ENCODE results near the gene LHX2.
"Not testable (repeated sequence)": the region's sequence is repeated elsewhere in the genome, so short reads cannot be mapped to it uniquely, and the experiment has no call there.

LHX2 gene

GRCh38 chr9:124011460-124012301 is at the start of gene LHX2:
Gene LHX2 (plus strand): TSS chr9:124011768. CDS start chr9:124012349, 581 bp downstream.
- no peak for DNase-seq

- DNase-seq = no peak
These were observed 46.8 kb upstream of the LHX2 start for GRCh38 chr9:123964761-123965160.

DNA sequence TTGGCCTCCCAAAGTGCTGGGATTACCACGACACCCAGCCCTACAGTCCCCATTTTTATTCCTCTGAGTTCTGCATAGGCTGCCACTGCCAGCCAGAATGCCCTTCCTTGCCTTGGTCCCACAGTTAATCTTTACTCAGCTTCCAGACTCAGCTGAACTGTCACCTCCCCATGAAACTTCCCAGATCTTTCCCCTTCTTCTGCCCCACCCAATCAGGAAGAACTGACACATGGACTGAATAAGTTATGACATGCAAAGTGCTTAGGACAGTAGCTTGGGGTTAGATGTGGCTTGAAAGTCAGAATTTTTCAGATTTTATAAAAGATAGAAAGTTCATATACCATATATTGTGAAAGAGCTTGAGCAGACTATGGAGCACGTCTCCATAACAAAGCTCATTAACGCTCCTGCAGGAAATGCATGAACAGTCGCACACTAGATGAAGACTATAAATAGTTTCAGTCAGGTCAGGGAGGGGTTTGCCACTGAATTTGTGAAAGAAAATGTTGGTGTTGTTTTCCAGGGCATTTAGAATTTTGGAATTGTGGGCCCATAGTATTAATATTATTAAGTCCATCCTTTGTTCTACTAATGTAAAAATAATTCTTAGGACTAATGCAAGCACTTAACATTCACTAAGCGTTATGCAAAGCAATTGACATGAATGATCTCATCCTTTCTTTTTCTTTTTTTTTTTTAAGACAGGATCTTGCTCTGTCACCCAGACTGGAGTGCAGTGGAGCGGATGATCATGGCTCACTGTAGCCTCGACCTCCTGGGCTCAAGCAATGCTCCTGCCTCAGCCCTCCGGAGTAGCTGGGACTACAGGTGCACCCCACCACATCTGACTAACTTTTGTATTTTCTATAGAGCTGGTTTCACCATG is 45.5 kb upstream of the LHX2 start:
- no peak for DNase-seq

DNA sequence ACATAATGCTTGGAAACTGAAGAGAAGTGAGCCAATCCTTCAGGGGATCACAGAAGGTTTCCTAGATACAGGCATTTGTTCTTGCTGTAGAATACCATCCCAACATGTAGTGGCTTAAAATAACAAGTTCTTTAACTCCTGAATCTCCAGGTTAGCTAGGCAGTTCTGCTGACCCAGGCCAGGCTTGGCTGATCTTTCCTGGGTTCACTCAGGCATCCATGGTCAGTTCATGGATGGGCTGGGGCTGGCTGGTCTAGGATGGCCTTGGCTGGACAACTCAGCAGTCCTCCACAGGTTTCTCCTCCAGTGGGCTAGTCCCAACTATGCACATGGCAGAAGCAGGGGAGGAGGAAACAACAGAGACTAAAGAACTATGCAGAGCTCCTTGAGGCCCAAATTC is 44.2 kb upstream of the LHX2 start:
- no peak for DNase-seq

DNA sequence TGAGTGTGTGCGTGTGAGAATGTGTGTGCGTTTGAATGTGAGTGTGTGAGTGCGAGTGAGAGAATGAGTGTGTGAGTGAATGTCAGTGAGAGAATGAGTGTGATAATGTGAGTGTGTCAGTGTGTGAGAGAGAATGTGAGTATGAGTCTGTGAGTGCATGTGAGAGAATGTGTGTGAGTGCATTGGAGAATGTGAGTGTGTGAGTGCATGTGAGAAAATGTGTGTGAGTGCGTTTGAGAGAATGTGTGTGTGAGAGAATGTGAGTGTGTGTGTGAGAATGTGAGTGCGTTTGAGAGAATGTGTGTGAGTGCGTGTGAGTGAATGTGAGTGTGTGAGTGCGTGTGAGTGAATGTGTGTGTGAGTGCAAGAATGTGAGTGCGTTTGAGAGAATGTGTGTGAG is 39.0 kb upstream of the LHX2 start:
- DNase-seq = no peak

- DNase-seq = no peak
These were observed 37.9 kb upstream of the LHX2 start for GRCh38 chr9:123973590-123974223.

GRCh38 chr9:123974471-123974870 is 37.1 kb upstream of the LHX2 start:
- no peak for DNase-seq

DNA sequence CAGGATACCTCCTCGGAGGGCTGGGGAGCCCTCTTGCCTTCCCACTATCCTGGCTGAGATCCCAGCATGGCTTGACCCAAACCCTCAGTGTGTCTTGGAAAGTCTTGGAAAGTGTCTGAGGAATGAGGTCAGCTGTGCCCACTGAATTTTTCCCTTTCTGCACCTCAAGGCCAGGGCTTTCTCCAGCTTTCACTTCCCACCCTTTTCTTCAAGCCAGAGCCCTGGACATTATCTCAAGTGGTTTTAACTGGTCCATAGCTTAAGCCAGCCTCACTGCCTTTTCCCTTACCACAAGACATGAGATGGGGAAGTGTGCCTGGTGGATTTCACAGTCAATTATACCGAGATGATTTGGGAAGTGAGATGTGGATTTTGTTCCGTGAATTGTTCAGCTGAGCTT is 35.7 kb upstream of the LHX2 start:
- DNase-seq = no peak

GRCh38 chr9:123976579-123976978 is 35.0 kb upstream of the LHX2 start:
- not testable (repeated sequence) for DNase-seq

DNA sequence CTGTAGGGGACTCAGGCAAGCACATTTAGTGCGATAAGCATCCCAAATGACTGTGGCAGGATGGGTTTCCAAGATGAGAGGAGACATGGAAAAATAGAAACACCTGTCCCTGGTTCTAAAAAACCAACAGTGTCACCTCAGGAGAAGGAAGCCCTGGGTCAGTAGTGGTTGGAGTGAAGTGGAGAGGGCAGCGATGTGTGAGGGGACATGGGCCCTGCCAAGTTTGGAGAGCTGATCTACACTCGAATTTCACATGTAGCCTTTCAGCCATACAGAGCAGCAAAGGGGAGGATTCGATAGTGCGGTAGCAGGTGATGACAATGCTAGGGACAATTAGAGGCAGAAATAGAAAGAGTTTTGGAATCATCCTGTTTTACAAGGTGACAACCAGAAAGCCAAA is 32.6 kb upstream of the LHX2 start:
- no peak for DNase-seq

DNA sequence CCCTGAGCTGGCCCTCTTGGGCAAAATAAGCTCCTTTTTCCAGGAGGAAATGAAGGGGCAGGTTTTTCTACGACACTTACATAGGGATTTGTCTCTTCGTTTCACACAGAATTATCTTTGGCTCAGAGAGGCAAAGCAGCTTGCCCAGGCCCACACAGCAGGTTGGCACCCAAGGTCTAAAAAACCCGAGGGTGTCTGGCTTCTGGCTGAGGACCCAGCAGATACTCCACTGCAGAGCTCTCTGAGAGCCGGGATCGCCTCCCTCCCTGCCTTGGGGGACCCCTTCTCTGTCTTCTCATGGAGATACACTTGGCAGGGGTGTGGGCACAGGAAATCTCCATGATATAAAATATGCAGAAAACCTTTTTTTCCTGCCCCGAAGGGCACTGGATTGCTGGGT is 29.0 kb upstream of the LHX2 start:
- no peak for DNase-seq

- DNase-seq = no peak
These were observed 28.5 kb upstream of the LHX2 start for GRCh38 chr9:123983047-123983446.

DNA sequence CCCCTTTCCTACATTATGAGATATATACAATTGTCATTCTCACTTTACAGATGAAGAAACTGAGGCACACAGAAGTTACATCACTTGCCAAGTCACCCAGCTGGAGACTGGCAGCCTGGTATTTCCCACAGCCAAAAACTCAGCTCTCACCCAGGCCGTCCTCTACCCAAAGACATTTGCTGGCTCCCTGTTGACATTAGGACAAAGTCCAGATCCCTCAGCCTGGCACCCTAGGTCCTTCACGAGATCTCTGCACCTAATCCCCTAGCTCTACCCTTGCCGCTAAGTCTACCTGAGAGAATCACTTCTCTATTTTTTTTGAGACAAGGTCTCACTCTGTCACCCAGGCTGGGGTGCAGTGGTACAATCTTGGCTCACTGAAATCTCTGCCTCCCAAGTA is 26.8 kb upstream of the LHX2 start:
- no peak for DNase-seq

GRCh38 chr9:123985869-123986268 is 25.7 kb upstream of the LHX2 start:
- no peak for DNase-seq

GRCh38 chr9:123990427-123990826 is 21.1 kb upstream of the LHX2 start:
- DNase-seq = no peak

- DNase-seq = not testable (repeated sequence)
These were observed 18.9 kb upstream of the LHX2 start for GRCh38 chr9:123992679-123993078.

DNA sequence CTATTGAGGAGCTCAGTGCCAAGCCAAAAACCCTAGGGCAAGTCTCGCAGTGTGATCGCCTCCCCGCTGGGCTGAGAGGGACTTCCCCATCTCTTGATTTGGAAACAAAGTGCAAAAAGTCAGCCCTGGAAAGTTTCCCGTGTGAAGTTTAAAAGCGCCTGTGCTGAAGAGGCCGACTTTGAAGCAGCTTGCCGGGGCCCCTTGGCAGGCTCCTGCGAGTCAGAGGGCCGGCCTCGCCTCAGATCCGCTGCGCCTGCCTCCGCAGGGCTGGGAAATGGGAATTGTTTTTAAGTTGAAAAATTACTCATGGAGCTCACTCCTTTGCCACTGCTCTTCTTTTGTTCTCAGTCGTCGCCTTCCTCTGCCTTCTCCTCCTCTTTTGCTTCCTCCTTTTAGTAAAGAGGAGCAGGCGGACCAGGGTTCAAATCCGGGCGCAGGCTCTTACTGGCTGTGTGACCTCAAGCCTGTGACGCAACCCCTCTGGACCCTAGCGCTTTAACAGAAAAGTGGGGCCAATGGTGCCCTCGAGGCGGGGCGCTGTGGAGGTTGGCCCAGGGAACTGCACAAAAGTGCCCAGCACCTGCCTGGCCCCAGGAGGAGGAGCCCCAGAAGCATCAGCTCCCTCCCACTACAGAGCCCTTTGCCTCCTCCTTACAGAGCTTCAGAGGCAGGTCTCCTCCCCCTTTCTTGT is 14.7 kb upstream of the LHX2 start:
- DNase-seq = no peak

DNA sequence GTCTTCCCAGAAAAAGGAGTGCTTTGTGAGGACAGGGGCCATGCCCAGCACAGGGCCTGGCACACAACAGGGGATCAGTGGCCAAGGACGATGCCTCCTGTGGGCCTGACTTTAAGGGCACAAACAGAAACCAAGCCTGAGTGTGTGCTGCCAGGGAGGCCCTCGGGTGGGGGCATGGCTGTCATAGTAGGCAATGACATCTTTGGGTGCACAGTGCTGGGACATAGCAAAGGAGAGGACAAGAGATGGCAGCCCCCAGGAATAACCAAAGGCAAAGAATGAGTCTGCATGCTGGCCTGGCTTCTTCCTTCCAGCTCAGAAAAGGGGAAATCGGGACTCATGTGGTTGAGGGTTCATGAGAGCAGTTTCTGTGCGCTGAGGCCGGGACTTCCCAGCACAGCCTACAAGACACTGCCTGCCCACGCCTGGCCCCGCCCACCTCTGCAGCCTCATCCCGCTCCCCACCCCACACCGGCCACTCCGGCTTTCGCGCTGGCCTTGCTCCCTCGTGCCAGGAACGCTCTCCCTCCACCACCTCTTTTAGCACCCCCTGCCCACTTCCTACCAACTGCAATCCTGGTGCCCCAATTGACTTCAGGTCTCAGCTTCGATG is 13.8 kb upstream of the LHX2 start:
- no peak for DNase-seq

- no peak for DNase-seq
These were observed 13.2 kb upstream of the LHX2 start for GRCh38 chr9:123998278-123998925.

GRCh38 chr9:123998970-123999621 is 12.5 kb upstream of the LHX2 start:
- no peak for DNase-seq

DNA sequence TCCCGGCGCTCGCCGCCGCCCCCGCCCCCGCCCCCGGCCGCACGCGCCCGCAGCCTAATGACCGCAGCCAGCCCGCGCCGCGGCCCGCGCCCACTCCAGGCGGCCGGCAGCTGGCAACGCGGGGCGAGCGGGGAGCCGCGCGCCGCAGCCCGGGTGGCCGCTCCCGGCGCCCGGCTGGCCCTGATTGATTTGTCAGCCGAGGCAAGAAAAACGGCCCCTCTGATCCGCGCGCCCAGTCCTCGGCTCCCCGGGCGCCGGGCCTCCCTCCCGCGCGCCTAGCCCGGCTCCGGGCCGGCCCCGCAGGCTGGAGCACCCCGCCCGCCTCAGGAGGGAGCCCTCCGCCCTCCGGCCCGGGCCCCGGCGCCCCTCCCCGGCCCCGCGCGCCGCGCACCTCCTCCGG is 11.9 kb upstream of the LHX2 start:
- DNase-seq = no peak
